ENCODE data around the gene CHRNA4.

CHRNA4 gene

GRCh38 chr20:63363013-63363957 is 2.1 kb upstream of the CHRNA4 start:
- no peak for DNase-seq (ENCODE audit: low read depth)

DNA sequence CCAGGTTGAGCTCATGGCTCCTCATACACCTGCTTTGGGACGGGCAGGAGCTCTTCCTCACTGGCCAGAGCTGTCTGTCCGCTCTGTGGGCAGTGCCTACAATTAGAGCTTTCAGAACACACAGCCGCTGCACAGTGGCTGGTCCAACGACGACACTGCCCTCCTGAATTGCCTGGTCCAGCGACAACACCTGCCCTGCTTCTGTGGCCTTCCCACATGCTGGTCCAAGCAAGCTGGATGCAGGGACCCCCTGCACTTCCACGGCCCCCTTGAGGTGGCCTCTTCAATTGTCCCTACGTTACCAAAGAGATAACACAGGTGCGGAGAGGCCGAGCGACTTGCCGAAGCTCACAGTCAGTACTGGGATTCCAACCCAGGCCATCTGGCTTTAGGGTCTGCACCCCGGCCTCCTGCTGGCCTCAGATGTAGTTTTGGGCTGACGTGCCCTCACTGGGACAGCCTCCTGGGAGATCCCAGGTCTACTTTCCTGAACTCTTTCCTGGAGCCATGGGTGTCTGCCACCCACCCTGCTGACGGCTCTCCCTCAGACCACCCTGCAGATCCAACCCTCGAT is 1.4 kb upstream of the CHRNA4 start:
- DNase-seq (ENCODE audit: low read depth): no peak

DNA sequence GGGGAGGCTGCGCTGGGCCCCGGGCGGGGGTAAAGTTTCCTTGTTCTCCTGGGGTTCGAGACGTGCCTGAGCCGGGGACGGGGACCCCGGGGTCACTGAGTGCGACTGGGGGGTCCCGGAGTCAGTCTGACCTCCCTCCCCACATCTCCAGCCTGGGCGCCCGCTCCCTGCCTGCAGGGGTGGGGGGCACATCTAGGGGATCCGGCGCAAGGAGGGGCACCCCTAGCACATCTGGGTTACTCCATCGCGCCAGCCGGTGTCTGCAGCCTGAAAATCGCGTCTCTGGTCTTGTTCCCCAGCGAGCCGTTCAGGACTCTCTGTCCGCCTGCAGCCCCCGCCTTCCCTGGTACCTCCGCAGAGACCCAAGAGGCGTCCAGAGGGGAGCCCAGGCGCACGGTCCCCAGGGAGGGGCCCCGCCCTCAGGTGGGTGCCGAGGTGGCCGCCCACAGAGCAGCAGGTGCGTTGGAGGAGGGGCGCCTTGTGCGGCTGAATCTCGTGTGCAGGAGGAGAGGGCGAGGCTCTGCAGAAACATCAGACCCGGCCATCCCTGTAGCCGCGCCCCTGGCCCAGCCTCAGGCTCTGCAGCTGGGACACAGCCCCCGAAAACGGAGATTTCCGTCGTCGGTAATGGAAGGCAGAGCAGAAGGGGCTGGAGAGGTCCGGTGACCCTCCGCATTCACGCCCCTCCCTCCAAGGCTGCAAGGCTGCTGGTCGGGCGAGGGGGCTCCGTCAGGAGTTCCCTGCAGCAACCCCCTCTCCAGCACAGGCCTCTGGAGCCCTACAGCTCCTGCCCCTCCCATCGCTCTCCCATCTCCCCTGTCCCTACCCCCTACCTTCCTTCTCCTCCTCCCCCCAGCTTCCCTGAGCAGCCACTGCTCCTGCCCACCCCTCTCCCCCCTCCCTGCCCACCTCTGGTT is 628 bp upstream of the CHRNA4 start:
- no peak for DNase-seq (ENCODE audit: low read depth)

GRCh38 chr20:63359937-63360849 is 956 bp downstream of the CHRNA4 start:
- DNase-seq (ENCODE audit: low read depth): no peak

DNA sequence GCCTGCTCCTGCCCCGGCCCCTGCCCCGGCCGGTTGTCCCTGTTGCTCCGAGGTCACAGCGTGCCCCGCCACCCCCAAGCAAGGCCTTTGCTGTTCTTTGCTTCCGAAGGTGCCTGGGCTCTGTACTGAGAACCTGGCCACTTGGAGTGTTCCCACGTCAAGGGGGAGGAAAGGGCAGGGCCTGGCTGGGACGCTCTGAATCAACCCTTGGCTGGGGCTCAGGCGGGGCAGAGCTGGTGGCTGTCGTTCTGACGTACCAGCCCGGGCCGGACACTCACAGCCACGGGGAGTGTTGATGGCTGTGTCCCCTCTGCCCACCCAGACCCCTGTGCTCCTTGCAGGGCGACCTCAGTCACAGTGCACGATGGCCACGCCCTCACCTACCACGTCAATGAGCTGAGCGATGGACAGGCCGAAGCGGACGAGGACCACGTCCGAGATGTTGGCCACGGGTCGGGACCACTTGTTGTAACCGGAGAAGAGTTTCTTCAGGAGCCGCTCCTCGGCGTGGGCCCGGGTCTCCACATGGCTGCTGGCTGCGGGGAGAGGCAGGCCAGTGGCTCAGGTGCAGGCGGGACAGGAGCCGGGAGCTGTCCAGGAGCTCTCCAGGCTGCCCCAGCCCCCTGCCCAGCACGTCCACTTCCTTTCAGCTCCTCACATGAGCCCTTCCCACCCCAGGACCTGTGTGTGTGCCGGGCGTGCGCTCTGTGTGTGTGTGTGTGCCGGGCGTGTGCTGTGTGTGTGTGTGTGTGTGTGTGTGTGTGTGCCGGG is 1.8 kb downstream of the CHRNA4 start:
- no peak for DNase-seq (ENCODE audit: low read depth)

DNA sequence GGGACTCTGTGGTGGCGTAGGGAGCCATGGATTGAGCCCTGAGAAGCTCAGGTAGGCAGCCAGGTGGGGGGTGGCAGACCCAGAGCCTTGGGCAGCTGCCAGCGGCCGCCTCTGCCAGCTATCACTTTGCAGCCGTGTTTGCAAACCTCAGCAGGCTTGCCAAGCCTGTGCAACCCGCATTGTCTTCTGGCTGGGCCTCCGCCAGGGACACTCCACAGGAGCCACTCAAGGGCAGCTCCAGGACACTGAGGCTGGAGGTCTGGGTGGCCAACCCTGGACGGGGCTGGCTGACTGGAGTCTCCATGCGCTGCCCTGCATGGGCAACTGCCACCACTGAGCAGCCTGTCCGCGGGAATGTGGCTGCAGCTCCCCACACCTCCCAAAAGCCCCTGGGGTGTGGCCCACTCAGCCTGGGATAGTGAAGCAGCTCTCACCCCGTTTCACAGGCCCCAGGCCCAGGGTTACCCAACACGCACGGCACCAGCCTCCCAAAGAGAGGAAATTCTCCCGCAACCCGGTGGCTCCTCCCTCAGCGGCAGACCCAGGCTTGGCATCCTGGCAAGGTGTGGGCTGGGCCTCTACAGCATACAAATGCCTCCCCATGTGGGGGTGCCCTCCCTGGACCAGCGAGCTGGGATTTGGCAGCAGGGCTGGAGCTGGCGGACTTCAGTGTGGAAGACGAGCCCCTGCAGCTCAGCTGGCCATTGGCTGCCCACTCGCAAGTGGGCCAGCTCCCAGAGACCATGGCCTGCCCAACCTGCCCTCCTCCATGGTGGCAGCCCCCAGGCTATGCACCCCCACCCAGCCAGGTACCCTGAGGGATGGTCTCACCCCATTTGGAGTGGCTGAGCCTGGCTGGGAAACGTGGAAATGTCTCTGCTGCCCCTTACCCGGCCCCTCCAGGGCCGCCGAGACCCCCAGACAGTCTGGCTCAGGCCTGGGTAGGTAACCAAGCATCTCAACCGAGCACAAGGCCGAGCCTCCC is 2.9 kb downstream of the CHRNA4 start:
- no peak for DNase-seq (ENCODE audit: low read depth)

- no peak for DNase-seq (ENCODE audit: low read depth)
Observed at GRCh38 chr20:63356931-63357879, 3.9 kb downstream of the CHRNA4 start.

- DNase-seq (ENCODE audit: low read depth): no peak
Observed at GRCh38 chr20:63356511-63356910, 4.6 kb downstream of the CHRNA4 start.

- no peak for DNase-seq (ENCODE audit: low read depth)
Observed at GRCh38 chr20:63355781-63356295, 5.3 kb downstream of the CHRNA4 start.

GRCh38 chr20:63354636-63355350 is 6.4 kb downstream of the CHRNA4 start:
- no peak for DNase-seq (ENCODE audit: low read depth)

- DNase-seq (ENCODE audit: low read depth): no peak
Observed at GRCh38 chr20:63352811-63353221, 8.3 kb downstream of the CHRNA4 start.

DNA sequence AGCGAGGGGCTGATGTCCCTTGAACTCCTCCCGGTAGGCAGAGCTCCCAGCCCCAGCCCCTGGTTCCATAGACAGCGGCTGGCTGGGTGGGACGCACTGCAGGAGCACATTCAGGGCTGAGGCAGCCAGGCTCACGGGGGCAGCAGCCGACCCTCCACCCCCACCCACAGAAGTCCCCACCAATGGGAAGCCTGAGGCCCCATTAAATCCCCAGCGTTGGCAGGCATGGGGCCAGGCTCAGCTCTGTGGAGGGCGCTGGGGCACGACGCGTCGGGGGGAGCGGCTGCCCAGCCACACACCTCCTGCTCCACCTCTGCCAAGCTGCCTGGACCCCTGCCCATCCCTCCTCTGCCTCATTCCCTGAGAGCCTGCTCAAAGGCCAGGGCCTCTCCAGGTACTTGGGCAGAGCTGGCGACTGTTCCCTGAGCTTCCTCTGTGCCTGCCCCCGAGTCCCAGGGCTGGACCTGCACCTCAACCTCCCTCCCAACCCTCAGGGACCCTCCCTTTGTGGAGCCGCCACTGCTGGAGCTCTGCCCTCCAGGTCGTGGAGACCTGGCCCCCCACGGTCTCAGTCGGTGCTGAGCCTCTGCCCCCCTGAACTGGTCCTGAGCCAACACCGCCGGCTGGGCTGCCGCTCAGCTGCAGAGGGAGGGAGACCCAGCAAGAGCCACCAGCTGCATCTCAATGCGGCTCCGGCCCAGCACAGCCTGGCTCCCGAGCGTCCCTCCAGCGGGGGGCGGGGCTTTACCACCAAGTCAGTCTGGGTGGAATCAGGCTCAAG is 9.1 kb downstream of the CHRNA4 start:
- no peak for DNase-seq (ENCODE audit: low read depth)

GRCh38 chr20:63351326-63351700 is 9.8 kb downstream of the CHRNA4 start:
- DNase-seq (ENCODE audit: low read depth): no peak

- DNase-seq (ENCODE audit: low read depth): no peak
Observed at GRCh38 chr20:63350597-63351325, 10.4 kb downstream of the CHRNA4 start.

DNA sequence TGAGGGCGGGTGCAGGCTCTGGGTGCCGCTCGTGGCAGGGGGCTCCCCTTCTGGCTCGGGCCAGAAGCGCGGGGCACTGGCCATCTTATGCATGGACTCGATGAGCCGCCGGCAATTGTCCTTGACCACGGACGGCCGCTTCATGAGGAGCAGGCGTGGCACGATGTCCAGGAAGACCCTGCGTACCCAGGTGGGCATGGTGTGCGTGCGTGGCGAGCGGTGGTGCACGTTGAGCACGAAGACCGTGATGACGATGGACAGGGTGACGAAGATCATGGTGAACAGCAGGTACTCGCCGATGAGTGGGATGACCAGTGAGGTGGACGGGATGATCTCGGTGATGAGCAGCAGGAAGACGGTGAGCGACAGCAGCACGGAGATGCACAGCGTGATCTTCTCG is 11.0 kb downstream of the CHRNA4 start:
- no peak for DNase-seq (ENCODE audit: low read depth)

- no peak for DNase-seq (ENCODE audit: low read depth)
Observed at GRCh38 chr20:63349516-63349895, 11.6 kb downstream of the CHRNA4 start.
